Astrocyte of the cerebellum (primary cell): ENCODE measurements around the gene TYMS.

Source experiments
- DNase-seq: peaks from one replicate; pipeline ENCODE4 v3.0.0-alpha.2; 2011; ENCODE audit warnings: low read depth
- H3K4me3 ChIP-seq: 2 replicates; pipeline ENCODE4 v1.5.1; 2011; ENCODE audit warnings: mild to moderate bottlenecking, low read depth, low read length, moderate library complexity
- in situ Hi-C: cut with HindIII; loops from 2 replicates; pipeline ENCODE4 v1.10.0; 2017; ENCODE audit warnings: low sequenced_read_pairs
- TF ChIP-seq, protein P1 (sequence below): IDR thresholded peaks from 2 replicates; pipeline ENCODE4 v1.5.1; 2012; ENCODE audit warnings: low read length, low read depth, moderate library complexity, mild to moderate bottlenecking; ENCODE audit errors: missing control alignments

Gene TYMS

DNA sequence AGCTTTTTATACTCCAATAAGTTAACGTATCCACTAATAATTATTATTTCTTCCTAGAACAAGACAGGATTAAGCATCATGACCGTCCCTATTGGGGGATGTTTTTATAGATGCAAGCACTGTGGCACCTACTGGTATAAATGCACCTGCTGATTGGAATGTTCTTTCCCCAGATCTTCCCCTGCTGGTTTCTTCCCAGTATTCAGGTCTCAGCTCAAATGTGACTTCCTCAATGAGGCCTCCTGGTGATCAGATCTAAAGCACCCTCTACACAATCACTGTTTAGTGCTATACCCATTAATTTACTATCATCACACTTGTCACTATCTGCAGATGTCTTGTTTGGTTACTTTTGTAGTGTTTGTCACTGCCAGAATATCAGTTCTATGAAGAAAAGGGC, 3.9 kb upstream of the TYMS start:
- in situ Hi-C loops: no loop called here
- TF ChIP-seq, protein P1, sequence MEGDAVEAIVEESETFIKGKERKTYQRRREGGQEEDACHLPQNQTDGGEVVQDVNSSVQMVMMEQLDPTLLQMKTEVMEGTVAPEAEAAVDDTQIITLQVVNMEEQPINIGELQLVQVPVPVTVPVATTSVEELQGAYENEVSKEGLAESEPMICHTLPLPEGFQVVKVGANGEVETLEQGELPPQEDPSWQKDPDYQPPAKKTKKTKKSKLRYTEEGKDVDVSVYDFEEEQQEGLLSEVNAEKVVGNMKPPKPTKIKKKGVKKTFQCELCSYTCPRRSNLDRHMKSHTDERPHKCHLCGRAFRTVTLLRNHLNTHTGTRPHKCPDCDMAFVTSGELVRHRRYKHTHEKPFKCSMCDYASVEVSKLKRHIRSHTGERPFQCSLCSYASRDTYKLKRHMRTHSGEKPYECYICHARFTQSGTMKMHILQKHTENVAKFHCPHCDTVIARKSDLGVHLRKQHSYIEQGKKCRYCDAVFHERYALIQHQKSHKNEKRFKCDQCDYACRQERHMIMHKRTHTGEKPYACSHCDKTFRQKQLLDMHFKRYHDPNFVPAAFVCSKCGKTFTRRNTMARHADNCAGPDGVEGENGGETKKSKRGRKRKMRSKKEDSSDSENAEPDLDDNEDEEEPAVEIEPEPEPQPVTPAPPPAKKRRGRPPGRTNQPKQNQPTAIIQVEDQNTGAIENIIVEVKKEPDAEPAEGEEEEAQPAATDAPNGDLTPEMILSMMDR: no peak
- H3K4me3 ChIP-seq: no peak overlapping the region
- no peak for DNase-seq

DNA sequence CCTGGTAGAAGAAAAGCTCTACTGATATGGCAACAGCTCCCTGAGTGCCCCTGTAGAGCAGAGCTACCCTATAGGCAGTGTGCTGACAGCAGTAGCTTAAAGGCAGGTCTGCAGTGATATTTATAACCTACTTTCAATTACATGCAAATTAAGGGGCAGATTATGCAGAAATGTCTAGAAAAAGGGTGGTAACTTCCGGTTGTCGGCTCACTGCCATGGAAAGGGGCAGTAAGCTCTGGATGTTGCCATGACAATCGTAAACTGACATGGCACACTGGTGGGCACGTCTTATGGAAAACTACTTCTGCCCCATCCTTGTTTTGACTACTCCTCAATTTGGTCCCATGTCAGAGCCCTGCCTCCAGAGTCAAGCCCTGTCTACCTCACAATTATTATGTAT, 2.9 kb upstream of the TYMS start:
- in situ Hi-C loops: no loop called here
- H3K4me3 ChIP-seq: no peak overlapping the region
- TF ChIP-seq, protein P1: no peak
- DNase-seq: no peak

DNA sequence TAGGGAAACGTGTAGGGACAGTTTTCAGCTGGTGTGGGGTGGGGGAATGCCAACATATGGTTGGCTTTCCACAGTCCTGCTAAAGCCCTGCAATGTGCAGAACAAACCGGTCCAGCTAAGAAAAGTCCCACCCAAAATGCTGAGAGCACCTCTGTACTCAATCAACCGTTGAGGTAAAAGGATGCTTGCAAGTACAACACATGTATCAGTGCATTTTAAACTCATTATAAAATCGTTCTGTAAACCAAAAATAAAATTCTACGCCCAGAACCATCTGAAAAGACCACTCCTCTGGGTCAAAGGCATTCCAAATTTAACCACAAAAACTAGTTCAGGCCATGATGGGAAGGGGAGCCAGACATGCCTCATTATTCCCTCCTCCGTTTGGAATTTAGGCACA, 2.0 kb upstream of the TYMS start:
- TF ChIP-seq, protein P1: no peak
- in situ Hi-C loops: no loop called here
- DNase-seq: no peak
- H3K4me3 ChIP-seq: no peak overlapping the region

DNA sequence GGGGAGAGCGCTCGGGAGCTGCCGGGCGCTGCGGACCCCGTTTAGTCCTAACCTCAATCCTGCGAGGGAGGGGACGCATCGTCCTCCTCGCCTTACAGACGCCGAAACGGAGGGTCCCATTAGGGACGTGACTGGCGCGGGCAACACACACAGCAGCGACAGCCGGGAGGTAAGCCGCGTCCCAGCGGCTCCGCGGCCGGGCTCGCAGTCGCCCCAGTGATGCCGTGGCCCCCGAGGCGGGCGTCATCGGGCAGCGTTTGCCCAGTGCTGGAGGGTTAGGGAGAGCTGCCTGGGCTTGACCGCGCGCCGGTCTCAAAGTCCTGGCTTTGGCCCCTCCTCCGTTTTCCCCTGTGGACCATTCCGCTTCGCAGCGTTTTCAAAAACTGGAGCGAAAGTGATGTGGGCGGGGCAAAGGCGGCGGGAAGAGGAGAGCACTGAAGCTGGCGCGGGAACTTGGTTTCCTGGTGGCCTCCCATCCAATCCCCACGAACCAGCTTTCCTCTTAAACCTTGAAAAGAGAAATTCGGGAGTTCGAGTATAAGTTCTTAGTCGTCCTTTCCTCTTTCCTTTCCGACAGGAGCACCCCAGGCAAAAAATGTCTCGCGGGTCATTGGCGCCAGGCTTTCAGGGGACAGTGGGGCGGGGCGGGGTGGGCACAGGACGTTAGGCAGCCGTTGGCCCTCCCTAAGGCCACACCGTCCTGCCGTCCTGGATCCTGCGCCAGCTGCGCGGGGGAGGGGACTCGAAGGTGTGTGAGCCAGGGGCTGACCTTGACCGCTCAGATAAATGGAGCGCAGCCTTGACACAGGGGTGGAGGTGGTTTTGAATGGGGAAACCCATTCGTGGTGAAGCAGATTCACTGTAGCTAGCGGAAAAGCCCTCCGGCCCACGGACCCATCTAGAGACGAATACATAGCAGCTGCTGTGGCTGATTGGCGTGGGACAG, 821 bp downstream of the TYMS start:
- DNase-seq: peak; percentile 66
- in situ Hi-C loops: no loop called here
- TF ChIP-seq, protein P1: no peak
- peak overlapping the region; percentile 90 for H3K4me3 ChIP-seq

DNA sequence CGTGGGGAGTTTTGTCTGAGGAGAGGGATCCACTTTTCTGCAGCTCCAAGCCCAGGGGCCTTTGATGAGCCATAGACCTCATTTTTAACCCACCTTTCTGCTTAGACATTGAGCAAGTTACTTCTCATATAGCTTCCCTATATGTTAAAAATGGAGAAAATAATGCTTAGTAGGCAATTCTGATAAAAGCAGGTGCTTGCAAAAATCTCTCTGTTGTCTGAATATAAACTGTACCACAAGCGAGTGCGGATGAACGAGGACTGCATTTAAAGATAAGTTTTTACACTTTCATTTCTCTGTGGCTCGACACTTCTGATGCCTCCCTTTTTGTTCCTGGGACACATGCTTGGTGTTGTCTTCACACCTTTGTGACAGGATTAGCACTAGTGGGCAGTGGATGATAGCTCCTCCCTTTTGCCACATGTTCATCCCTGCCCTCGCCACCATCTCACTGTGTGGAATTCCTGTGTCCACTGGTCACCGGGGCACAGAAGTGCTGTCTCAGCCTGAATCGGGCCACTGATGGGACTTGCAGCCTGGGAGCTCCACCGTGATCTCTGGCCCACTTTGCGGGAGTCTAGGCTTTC, 1.6 kb downstream of the TYMS start:
- H3K4me3 ChIP-seq: peak overlapping the region; percentile 90
- TF ChIP-seq, protein P1: no peak
- DNase-seq: no peak
- in situ Hi-C loops: no loop called here

DNA sequence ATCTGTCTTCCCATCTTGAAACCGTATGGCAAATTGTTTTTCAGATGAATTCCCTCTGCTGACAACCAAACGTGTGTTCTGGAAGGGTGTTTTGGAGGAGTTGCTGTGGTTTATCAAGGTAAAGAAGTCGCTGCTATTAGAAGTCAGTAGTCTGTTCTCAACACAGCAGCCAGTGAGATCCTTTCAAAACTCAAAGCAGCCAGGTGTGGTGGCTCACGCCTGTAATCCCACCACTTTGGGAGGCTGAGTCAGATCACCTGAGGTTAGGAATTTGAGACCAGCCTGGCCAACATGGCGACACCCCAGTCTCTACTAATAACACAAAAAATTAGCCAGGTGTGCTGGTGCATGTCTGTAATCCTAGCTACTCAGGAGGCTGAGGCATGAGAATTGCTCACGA, 2.1 kb downstream of the TYMS start:
- in situ Hi-C loops: no loop called here
- TF ChIP-seq, protein P1: no peak
- H3K4me3 ChIP-seq: no peak overlapping the region
- no peak for DNase-seq
